Duodenal mucosa (tissue), 2 donors: ENCODE data around the gene ZC3H18.

Source experiments
- H3K27ac ChIP-seq: one replicate; pipeline ENCODE4 v1.7.0; 2013; ENCODE audit warnings: low read depth, low read length
- H3K27me3 ChIP-seq, 2 donors: one replicate each; pipeline ENCODE4 v1.7.0; 2013; ENCODE audit warnings: low read length in 2 of 2, control low read depth in 1 of 2; ENCODE audit not compliant: insufficient read depth in 2 of 2, control insufficient read depth in 1 of 2
- H3K36me3 ChIP-seq, 2 donors: one replicate each; pipeline ENCODE4 v1.7.0; 2013; ENCODE audit warnings: low read length in 2 of 2, control low read depth in 1 of 2; ENCODE audit not compliant: insufficient read depth in 2 of 2, control insufficient read depth in 1 of 2
- H3K4me1 ChIP-seq, 2 donors: one replicate each; pipeline ENCODE4 v1.7.0; 2013; ENCODE audit warnings: low read length in 2 of 2, control low read depth in 1 of 2; ENCODE audit not compliant: insufficient read depth in 2 of 2, control insufficient read depth in 1 of 2
- H3K4me3 ChIP-seq, 2 donors: one replicate each; pipeline ENCODE4 v1.7.0; 2013; ENCODE audit warnings: low read length in 2 of 2, low read depth in 1 of 2
- H3K9ac ChIP-seq, 2 donors: one replicate each; pipeline ENCODE4 v1.7.0; 2013; ENCODE audit warnings: low read length in 2 of 2, low read depth in 1 of 2
- H3K9me3 ChIP-seq, 2 donors: one replicate each; pipeline ENCODE4 v1.7.0; 2013; ENCODE audit warnings: low read length in 2 of 2, control low read depth in 1 of 2; ENCODE audit not compliant: control insufficient read depth in 1 of 2

ZC3H18 gene

GRCh38 chr16:88533381-88533917 lies 36.8 kb upstream of the ZC3H18 start:
- Histone ChIP-seq H3K4me1 (peaks cover 6 to 10% of the 10 kb centered on the region in 2 donors), H3K36me3 (peaks cover 17 to 42% of the 10 kb centered on the region in 2 donors), H3K27ac (no peak overlapping the region), H3K27me3 (peaks cover 1 to 5% of the 10 kb centered on the region in 2 donors), H3K4me3 (no peak overlapping the region), H3K9ac (no peak overlapping the region), H3K9me3 (no peaks in the 10 kb centered on the region)

GRCh38 chr16:88533932-88534637 lies 36.1 kb upstream of the ZC3H18 start:
- Histone ChIP-seq H3K9me3 (no peaks in the 10 kb centered on the region), H3K27me3 (peaks cover 8 to 9% of the 10 kb centered on the region in 2 donors), H3K36me3 (peaks cover 14 to 37% of the 10 kb centered on the region in 2 donors), H3K4me3 (peak overlapping the region in 1 of 2 donors; percentile 54), H3K27ac (peak overlapping the region; percentile 20), H3K9ac (no peak overlapping the region), H3K4me1 (peaks cover 7 to 10% of the 10 kb centered on the region in 2 donors)

GRCh38 chr16:88534638-88535190 lies 35.5 kb upstream of the ZC3H18 start:
- Histone ChIP-seq H3K9me3 (no peaks in the 10 kb centered on the region), H3K9ac (no peak overlapping the region), H3K4me1 (peaks cover 14 to 16% of the 10 kb centered on the region in 2 donors), H3K36me3 (peaks cover 9 to 31% of the 10 kb centered on the region in 2 donors), H3K27ac (no peak overlapping the region), H3K27me3 (peaks cover 14 to 15% of the 10 kb centered on the region in 2 donors), H3K4me3 (peak overlapping the region in 1 of 2 donors; percentile 40)

GRCh38 chr16:88535191-88535856 lies 34.9 kb upstream of the ZC3H18 start:
- H3K27ac ChIP-seq = no peak overlapping the region
- H3K9me3 ChIP-seq = no peaks in the 10 kb centered on the region
- H3K36me3 ChIP-seq = peaks cover 9 to 25% of the 10 kb centered on the region in 2 donors
- H3K9ac ChIP-seq = no peak overlapping the region
- H3K4me3 ChIP-seq = peak overlapping the region in 1 of 2 donors; percentile 40
- H3K27me3 ChIP-seq = peaks cover 20 to 21% of the 10 kb centered on the region in 2 donors
- H3K4me1 ChIP-seq = peaks cover 19 to 22% of the 10 kb centered on the region in 2 donors

GRCh38 chr16:88535857-88536222 lies 34.4 kb upstream of the ZC3H18 start:
- H3K9me3 ChIP-seq = no peaks in the 10 kb centered on the region
- H3K4me3 ChIP-seq = no peak overlapping the region
- H3K27me3 ChIP-seq = peaks cover 22 to 25% of the 10 kb centered on the region in 2 donors
- peaks cover 23 to 27% of the 10 kb centered on the region in 2 donors for H3K4me1 ChIP-seq
- no peak overlapping the region for H3K9ac ChIP-seq
- H3K36me3 ChIP-seq = peaks cover 9 to 19% of the 10 kb centered on the region in 2 donors
- no peak overlapping the region for H3K27ac ChIP-seq

GRCh38 chr16:88536510-88536909 lies 33.7 kb upstream of the ZC3H18 start:
- H3K9ac ChIP-seq = no peak overlapping the region
- H3K36me3 ChIP-seq = peaks cover 5 to 13% of the 10 kb centered on the region in 2 donors
- peaks cover 22 to 26% of the 10 kb centered on the region in 2 donors for H3K27me3 ChIP-seq
- H3K27ac ChIP-seq = no peak overlapping the region
- no peaks in the 10 kb centered on the region for H3K9me3 ChIP-seq
- H3K4me3 ChIP-seq = no peak overlapping the region
- peaks cover 23 to 31% of the 10 kb centered on the region in 2 donors for H3K4me1 ChIP-seq

GRCh38 chr16:88536971-88537751 lies 33.0 kb upstream of the ZC3H18 start:
- no peak overlapping the region for H3K4me3 ChIP-seq
- H3K36me3 ChIP-seq = peaks cover 5 to 10% of the 10 kb centered on the region in 2 donors
- no peak overlapping the region for H3K27ac ChIP-seq
- H3K9ac ChIP-seq = no peak overlapping the region
- H3K27me3 ChIP-seq = peaks cover 22 to 26% of the 10 kb centered on the region in 2 donors
- no peaks in the 10 kb centered on the region for H3K9me3 ChIP-seq
- peaks cover 23 to 31% of the 10 kb centered on the region in 2 donors for H3K4me1 ChIP-seq

GRCh38 chr16:88537859-88538258 lies 32.3 kb upstream of the ZC3H18 start:
- Histone ChIP-seq H3K27me3 (peaks cover 22 to 26% of the 10 kb centered on the region in 2 donors), H3K36me3 (peaks cover 5 to 10% of the 10 kb centered on the region in 2 donors), H3K27ac (no peak overlapping the region), H3K9me3 (peaks cover 4 to 6% of the 10 kb centered on the region in 2 donors), H3K9ac (no peak overlapping the region), H3K4me1 (peaks cover 23 to 31% of the 10 kb centered on the region in 2 donors), H3K4me3 (no peak overlapping the region)

- Histone ChIP-seq H3K36me3 (peaks cover 5 to 10% of the 10 kb centered on the region in 2 donors), H3K9me3 (peaks cover 7 to 10% of the 10 kb centered on the region in 2 donors), H3K4me1 (peaks cover 23 to 31% of the 10 kb centered on the region in 2 donors), H3K27me3 (peaks cover 22 to 26% of the 10 kb centered on the region in 2 donors), H3K27ac (no peak overlapping the region), H3K4me3 (no peak overlapping the region), H3K9ac (no peak overlapping the region)
Measured at GRCh38 chr16:88538366-88539060, 31.7 kb upstream of the ZC3H18 start.
